A673 (cell line): Measurements from ENCODE around the gene DHX57. TPM values are rescaled to one million over a fixed set of nuclear protein-coding genes. Genes with fewer than 3 reads are reported as not detected.

Experiments used
- BruUV-seq: library from RNA; stranded (reverse); fragments of 400-500 nt; replicated peaks from 2 replicates; lab custom pipeline; 2021; lab: Mats Ljungman, UMichigan
- CTCF ChIA-PET: fragments of 300-600 bp; sonication (Branson Sonifier 250); formaldehyde crosslinking; loops from one replicate; lab custom pipeline; 2022; ENCODE audit warnings: antibody characterized with exemption; lab: Charles Lee
- POLR2A ChIA-PET: fragments of 300-600 bp; sonication (Branson Sonifier 250); formaldehyde crosslinking; loops from one replicate; lab custom pipeline; 2022; ENCODE audit warnings: antibody characterized with exemption; ENCODE audit not compliant: low non-redundant PET; lab: Charles Lee
- DNase-seq: peaks from one replicate; pipeline ENCODE4 v3.0.0-alpha.2; 2015; ENCODE audit warnings: low spot score
- H3K27ac ChIP-seq: fragments of 200-600 bp; sonication (generic); 2 replicates; pipeline ENCODE4 v1.5.1; 2016; ENCODE audit warnings: mixed run types, low read depth, mild to moderate bottlenecking, mixed read lengths, antibody characterized with exemption, low read length; ENCODE audit not compliant: poor library complexity, severe bottlenecking
- H3K27me3 ChIP-seq: fragments of 200-600 bp; sonication (generic); replicated peaks from 2 replicates; pipeline ENCODE4 v1.6.1; 2017; ENCODE audit warnings: mixed run types, low read depth, mild to moderate bottlenecking, mixed read lengths, antibody characterized with exemption, low read length; ENCODE audit not compliant: insufficient read depth, poor library complexity
- H3K36me3 ChIP-seq: fragments of 200-600 bp; sonication (generic); 2 replicates; pipeline ENCODE4 v1.6.1; 2016; ENCODE audit warnings: mixed run types, mild to moderate bottlenecking, mixed read lengths, antibody characterized with exemption, low read length; ENCODE audit not compliant: insufficient read depth, poor library complexity, severe bottlenecking
- H3K4me1 ChIP-seq: fragments of 200-600 bp; sonication (generic); 2 replicates; pipeline ENCODE4 v1.6.1; 2017; ENCODE audit warnings: mixed run types, mild to moderate bottlenecking, mixed read lengths, antibody characterized with exemption, low read length; ENCODE audit not compliant: insufficient read depth, poor library complexity, severe bottlenecking
- H3K4me3 ChIP-seq: fragments of 200-600 bp; sonication (generic); 2 replicates; pipeline ENCODE4 v1.5.1; 2016; ENCODE audit warnings: low read depth, mixed run types, mild to moderate bottlenecking, mixed read lengths, low read length; ENCODE audit not compliant: poor library complexity, severe bottlenecking
- H3K9me3 ChIP-seq: fragments of 200-600 bp; sonication (generic); 2 replicates; pipeline ENCODE4 v1.6.1; 2016; ENCODE audit warnings: mixed run types, low read depth, mild to moderate bottlenecking, mixed read lengths, antibody characterized with exemption, low read length; ENCODE audit not compliant: poor library complexity, severe bottlenecking
- EZH2 ChIP-seq: fragments of 200-600 bp; sonication (generic); IDR thresholded peaks from 2 replicates; pipeline ENCODE4 v1.6.1; 2017; ENCODE audit warnings: borderline replicate concordance, low read depth, mild to moderate bottlenecking, mixed read lengths, antibody characterized with exemption, low read length; ENCODE audit not compliant: poor library complexity, severe bottlenecking
- intact Hi-C: fragments of 100-400 bp; cut with micrococcal nuclease; formaldehyde crosslinking; loops from one replicate; pipeline ENCODE4 v1.10.0; 2022; ENCODE audit not compliant: unreplicated experiment
- total RNA-seq: library from RNA; stranded (reverse); gene quantifications from 2 replicates; pipeline ENCODE4 v1.2.3, GENCODE V29; 2021
- TF ChIP-seq, protein P1 (sequence below): fragments of 300-800, 200-600 bp; sonication (generic); conservative IDR thresholded peaks from 2 replicates; pipeline ENCODE4 v1.5.1; 2017; ENCODE audit warnings: low read depth, mild to moderate bottlenecking, antibody characterized with exemption, low read length, moderate library complexity, mixed read lengths

The DHX57 gene
- total RNA-seq, 1 experiment from 2014 or later: 30.6 TPM

DNA sequence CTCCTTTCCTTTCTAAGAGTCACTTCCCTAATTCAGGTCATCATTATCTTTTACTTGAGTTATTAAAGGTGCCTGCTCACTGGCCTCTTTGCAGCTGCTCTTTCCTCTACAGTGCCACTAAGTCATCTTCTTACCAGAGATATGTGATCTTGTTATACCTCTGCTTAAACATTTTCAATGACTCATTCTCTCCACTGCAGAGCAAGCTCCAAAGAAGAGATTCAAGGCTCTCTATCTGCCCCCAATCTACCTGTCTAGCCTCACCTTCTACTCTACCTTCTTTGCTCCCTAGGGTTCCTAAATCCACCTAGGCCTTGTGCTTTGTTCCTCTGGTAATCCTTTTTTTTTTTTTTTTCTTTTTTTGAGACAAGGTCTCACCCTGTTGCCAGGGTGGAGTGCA lies 17.1 kb upstream of the DHX57 start:
- intact Hi-C loops: no loop called here
- Histone ChIP-seq H3K4me1 (no peaks in the 10 kb centered on the region), H3K27me3 (no peaks in the 10 kb centered on the region), H3K9me3 (no peaks in the 10 kb centered on the region), H3K27ac (no peak overlapping the region), H3K36me3 (no peaks in the 10 kb centered on the region), H3K4me3 (no peak overlapping the region)
- BruUV-seq: no TSS peak
- CTCF ChIA-PET: no interaction called here
- TF ChIP-seq, protein P1, sequence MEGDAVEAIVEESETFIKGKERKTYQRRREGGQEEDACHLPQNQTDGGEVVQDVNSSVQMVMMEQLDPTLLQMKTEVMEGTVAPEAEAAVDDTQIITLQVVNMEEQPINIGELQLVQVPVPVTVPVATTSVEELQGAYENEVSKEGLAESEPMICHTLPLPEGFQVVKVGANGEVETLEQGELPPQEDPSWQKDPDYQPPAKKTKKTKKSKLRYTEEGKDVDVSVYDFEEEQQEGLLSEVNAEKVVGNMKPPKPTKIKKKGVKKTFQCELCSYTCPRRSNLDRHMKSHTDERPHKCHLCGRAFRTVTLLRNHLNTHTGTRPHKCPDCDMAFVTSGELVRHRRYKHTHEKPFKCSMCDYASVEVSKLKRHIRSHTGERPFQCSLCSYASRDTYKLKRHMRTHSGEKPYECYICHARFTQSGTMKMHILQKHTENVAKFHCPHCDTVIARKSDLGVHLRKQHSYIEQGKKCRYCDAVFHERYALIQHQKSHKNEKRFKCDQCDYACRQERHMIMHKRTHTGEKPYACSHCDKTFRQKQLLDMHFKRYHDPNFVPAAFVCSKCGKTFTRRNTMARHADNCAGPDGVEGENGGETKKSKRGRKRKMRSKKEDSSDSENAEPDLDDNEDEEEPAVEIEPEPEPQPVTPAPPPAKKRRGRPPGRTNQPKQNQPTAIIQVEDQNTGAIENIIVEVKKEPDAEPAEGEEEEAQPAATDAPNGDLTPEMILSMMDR: no peak
- no peak for TF ChIP-seq EZH2
- POLR2A ChIA-PET: no interaction called here
- DNase-seq: no peak

DNA sequence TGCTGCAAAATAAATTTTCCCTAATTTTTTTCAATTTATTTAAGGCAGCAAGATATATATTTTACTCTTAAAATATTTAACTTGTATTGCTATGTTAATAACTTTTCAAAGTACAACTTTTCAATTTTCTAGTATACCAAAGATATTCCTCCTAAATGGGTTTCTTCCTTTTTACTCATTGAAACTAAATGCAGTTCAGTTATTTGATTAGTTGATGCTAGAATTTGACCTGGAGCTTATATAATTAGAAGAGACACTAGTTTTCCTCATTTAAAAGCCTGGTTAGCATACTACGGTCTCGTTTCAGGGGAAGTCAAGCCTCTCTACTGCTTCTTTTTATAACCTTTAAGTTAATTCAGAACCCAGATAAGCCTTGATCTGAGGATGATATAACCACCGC lies 13.8 kb upstream of the DHX57 start, which contains the start of gene ARHGEF33:
TSS of gene ARHGEF33 (plus strand) at position 301 of the 400 bp plus-strand sequence. CDS start 29,573 bp downstream, outside the sequence.
- H3K36me3 ChIP-seq: no peaks in the 10 kb centered on the region
- H3K27me3 ChIP-seq: no peaks in the 10 kb centered on the region
- DNase-seq: no peak
- no peak within 1 kb of the TSS for H3K27ac ChIP-seq
- H3K4me3 ChIP-seq: no peak within 1 kb of the TSS
- POLR2A ChIA-PET: no interaction called here
- CTCF ChIA-PET: no interaction called here
- BruUV-seq: no TSS peak
- TF ChIP-seq, protein P1: no peak
- no peak for TF ChIP-seq EZH2
- intact Hi-C loops: no loop called here
- no peaks in the 10 kb centered on the region for H3K9me3 ChIP-seq
- H3K4me1 ChIP-seq: no peaks in the 10 kb centered on the region

DNA sequence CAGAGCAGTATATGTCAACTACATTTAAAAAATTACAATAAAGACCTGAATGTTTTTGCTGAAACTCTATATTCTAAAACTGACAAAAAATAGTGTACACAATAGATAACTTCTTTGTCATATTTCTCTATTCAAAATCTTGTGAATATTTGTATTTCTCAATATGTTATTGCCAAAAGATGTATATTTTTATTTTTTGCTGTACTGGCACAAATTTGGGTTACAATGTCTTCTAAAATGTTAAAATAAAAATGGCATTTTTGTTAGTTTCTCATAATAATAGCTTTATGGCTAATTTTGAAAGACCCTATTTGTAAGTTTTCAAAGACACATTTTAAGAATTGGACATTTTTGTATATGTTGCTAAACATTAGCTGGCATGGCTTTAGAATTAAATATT lies 13.3 kb upstream of the DHX57 start:
- H3K4me3 ChIP-seq: no peak overlapping the region
- ChIA-PET CTCF (no interaction called here), POLR2A (no interaction called here)
- no peaks in the 10 kb centered on the region for H3K4me1 ChIP-seq
- intact Hi-C loops: no loop called here
- TF ChIP-seq EZH2: no peak
- TF ChIP-seq, protein P1: no peak
- H3K9me3 ChIP-seq: no peaks in the 10 kb centered on the region
- no peaks in the 10 kb centered on the region for H3K36me3 ChIP-seq
- BruUV-seq: no TSS peak
- no peaks in the 10 kb centered on the region for H3K27me3 ChIP-seq
- no peak for DNase-seq
- H3K27ac ChIP-seq: no peak overlapping the region
